GM03348 (cell line): ENCODE data around the gene DDX20.

Experiments
- DNase-seq: peaks from one replicate; pipeline ENCODE4 v3.0.0; 2012; ENCODE audit warnings: low spot score

The DDX20 gene, protein sequence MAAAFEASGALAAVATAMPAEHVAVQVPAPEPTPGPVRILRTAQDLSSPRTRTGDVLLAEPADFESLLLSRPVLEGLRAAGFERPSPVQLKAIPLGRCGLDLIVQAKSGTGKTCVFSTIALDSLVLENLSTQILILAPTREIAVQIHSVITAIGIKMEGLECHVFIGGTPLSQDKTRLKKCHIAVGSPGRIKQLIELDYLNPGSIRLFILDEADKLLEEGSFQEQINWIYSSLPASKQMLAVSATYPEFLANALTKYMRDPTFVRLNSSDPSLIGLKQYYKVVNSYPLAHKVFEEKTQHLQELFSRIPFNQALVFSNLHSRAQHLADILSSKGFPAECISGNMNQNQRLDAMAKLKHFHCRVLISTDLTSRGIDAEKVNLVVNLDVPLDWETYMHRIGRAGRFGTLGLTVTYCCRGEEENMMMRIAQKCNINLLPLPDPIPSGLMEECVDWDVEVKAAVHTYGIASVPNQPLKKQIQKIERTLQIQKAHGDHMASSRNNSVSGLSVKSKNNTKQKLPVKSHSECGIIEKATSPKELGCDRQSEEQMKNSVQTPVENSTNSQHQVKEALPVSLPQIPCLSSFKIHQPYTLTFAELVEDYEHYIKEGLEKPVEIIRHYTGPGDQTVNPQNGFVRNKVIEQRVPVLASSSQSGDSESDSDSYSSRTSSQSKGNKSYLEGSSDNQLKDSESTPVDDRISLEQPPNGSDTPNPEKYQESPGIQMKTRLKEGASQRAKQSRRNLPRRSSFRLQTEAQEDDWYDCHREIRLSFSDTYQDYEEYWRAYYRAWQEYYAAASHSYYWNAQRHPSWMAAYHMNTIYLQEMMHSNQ

DNA sequence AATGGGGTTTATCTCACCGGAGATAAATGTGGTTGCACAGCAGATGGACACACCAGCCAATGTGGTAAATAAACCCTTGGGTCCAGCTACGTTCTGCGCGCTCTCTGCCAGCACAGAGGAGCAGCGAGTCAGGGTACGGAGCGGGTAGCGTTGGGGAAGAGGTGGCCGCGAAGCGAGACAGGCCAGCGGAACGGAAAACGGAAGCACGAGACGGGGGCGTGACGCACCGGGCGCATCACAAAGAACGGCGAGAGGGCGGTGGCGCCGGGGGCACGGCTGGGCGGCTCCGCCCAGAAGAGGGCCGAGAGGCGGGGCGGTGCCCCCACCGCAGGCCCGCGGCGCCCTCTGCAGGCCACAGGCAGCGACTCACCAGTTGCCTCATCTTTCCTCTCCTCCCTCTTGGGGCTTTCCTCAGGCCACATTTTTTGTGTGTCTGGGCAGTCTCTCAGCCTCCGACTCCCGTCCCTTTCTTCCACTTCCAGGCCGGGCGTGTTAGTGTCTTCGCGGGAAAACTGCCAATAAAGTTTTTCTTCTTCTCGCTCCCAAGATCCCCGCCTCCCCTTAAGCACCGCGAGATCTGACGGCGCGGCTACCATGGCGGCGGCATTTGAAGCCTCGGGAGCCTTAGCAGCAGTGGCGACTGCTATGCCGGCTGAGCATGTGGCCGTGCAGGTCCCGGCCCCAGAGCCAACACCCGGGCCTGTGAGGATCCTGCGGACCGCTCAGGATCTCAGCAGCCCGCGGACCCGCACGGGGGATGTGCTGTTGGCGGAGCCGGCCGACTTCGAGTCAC lies at the start of gene DDX20:
Gene DDX20, plus strand, starts transcription at position 571 of the 793 bp plus-strand sequence. Its CDS starts 24 bp downstream, at position 595.
- DNase-seq, result peak; percentile 98

DNA sequence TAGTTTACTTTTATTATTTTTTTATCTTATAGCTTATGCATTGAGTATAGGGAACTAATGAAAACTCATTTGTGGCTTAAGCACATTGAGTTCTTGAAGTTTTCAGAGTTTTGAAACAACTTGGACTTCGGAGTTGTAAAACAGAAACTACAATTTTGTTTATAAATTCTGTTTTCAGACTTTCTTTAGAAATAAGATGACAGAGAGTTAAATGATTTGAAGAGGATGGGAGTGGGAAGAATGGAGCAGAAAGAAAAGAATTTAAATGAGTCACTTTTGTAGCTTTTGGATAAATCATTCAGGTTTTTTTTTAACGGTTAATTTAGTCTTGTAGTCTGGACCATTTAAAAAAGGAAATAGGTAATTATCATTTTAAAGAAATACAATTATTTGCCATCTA lies 48.8 kb upstream of the DDX20 start:
- DNase-seq, result no peak

- DNase-seq, result no peak
Measured at GRCh38 chr1:111707906-111708305, 47.8 kb upstream of the DDX20 start.

- no peak for DNase-seq
Measured at GRCh38 chr1:111709986-111710385, 45.7 kb upstream of the DDX20 start.

DNA sequence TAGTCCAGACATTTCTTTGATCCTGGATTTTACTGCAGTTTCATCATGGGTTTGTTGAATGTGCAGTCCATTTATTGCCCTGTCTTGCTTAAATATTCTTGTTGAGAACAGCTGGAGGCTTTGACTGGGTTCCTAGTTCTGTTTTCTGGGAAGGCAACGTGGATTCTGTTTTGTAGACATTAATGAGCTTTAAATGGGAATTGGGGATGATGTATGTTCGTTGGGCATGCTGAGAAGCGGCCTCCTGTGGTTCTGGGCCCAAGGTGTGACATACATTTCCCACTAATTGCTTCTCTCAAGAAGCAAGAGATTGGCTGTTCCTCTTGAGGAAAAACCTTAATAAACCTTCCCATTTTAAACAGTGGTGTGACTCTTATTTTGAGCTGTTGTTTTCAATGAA lies 39.4 kb upstream of the DDX20 start:
- no peak for DNase-seq

GRCh38 chr1:111717450-111717849 lies 38.3 kb upstream of the DDX20 start:
- DNase-seq, result no peak

- DNase-seq, result no peak
Measured at GRCh38 chr1:111719135-111719534, 36.6 kb upstream of the DDX20 start.

- DNase-seq, result no peak
Measured at GRCh38 chr1:111719674-111720132, 36.0 kb upstream of the DDX20 start.

- no peak for DNase-seq
Measured at GRCh38 chr1:111720274-111720976, 35.3 kb upstream of the DDX20 start.

- no peak for DNase-seq
Measured at GRCh38 chr1:111720977-111721786, 34.5 kb upstream of the DDX20 start.

DNA sequence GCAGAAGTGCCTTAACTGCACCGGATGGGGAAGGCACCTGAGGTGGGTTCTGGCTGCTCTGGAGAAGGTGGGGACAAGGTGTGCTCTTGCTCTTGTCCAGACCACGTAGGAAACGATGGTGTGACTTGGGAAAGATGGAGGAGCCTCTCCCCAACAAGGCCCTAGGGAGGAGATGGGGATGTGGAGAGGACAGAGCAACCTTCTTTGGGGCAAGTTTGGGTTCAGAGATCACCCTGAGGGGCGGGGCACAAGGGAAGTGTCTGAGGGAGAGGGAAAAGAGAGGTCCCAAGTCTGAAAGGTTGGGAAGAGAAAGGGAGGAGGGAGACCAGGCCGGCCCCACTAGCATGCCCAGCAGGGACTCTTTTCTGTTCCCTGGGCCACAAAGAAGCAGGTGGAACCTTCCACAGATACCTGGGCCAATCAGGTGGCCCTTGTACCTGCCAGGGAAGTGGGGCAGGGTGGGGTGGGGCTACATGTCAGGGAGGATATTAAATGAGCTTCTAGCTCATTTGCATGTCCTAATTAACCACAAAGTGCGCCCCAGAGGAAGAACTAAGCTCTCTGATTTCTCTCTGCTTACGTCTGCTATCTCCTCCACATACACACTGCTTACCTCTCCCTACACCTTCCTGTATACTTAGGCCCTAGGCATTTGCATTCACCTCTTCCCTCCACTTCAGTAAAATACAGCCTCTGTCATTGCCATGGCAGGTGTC lies 32.5 kb upstream of the DDX20 start:
- DNase-seq, result no peak

- DNase-seq, result no peak
Measured at GRCh38 chr1:111723871-111724270, 31.8 kb upstream of the DDX20 start.

GRCh38 chr1:111725192-111725591 lies 30.5 kb upstream of the DDX20 start:
- no peak for DNase-seq

DNA sequence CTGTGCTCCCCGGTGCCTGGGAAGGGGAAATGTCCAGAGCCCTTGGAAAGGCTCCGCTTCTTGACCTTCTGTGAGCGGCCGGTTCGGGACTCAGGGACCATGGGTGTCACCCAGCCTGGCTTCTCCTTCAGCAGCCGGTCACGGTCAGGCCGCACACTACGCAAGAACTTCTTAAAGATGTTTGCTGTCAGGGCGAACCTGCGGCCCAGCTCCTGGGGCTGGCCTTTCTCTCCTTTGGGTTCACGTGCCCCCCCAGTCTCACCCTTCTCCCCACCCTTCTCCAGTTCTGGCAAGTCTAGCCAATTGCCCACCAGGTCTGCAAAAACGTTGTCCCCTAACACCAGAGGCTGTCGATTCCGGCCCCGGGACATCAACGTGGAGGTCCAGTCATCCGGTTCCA lies 28.6 kb upstream of the DDX20 start:
- DNase-seq, result no peak

GRCh38 chr1:111729271-111729921 lies 26.3 kb upstream of the DDX20 start:
- DNase-seq, result no peak

DNA sequence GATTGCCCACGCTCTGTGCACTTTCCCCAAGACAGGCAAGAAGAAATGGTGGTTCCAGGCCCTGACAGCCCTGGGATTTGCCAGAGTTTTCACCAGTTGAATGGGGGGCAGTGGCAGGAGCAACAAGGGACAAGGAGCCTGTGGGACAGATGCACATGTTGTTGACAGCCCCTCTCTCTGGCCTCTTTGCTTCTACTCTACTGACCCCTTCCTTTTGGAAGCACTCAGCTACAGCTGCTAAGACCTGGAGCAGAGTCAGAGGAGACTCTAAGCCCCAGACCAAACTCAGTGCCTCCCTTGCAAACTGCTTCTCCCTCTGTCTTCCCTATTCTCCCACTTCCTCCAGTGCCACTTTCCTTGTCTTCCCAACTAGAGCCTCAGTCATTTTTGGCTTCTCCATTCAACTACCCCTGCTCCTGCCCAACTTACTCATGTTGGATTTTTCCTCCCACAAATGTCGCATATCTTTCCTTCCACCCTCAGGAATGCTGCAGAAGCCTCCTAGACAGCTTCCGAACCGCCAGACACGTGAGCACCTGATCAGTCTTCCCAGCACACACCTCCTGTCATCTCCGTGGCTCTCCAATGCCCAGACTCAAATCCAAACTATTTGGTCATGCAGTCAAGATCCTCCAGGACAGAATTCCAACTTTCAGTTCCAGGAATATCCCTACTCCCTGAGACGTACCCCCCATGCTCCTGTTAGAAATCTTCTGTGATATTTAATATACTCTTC lies 25.6 kb upstream of the DDX20 start:
- no peak for DNase-seq

- DNase-seq, result no peak
Measured at GRCh38 chr1:111730706-111731105, 25.0 kb upstream of the DDX20 start.

GRCh38 chr1:111731956-111732355 lies 23.7 kb upstream of the DDX20 start:
- no peak for DNase-seq

- no peak for DNase-seq
Measured at GRCh38 chr1:111732718-111733117, 23.0 kb upstream of the DDX20 start.
